ENCODE results near the gene JAML. TPM values are rescaled to one million over a fixed set of nuclear protein-coding genes. Genes with fewer than 3 reads are reported as not detected.

Gene JAML
- total and polyA plus RNA-seq, 2 of the 4 experiments (the other 2 are of a cell fraction) = not detected

GRCh38 chr11:118239509-118240205, 14.8 kb upstream of the JAML start:
- H3K4me3 ChIP-seq (ENCODE audit: insufficient read depth, low read depth, low read length) = no peak overlapping the region
- no peaks in the 10 kb centered on the region for H3K9me1 ChIP-seq (ENCODE audit: insufficient read depth, low read length)
- no peak overlapping the region for H2BK20ac ChIP-seq (ENCODE audit: low read depth, low read length)
- H2AFZ ChIP-seq (replicated peaks; ENCODE audit: low read length, poor library complexity) = no peak overlapping the region
- BruUV-seq (replicated peaks) = no TSS peak
- no peak overlapping the region for H2AK5ac ChIP-seq (ENCODE audit: low read depth, low read length)
- DNase-seq (no peak), ATAC-seq (ENCODE audit: low read depth) (no peak)
- no peak overlapping the region for H3K9ac ChIP-seq (ENCODE audit: low read depth, low read length)
- no peak overlapping the region for H4K91ac ChIP-seq (ENCODE audit: insufficient read depth, low read depth, low read length)
- no peak overlapping the region for H3K14ac ChIP-seq (replicated peaks; ENCODE audit: low read depth, low read length)
- no peak overlapping the region for H3K27ac ChIP-seq (ENCODE audit: insufficient read depth, low read length)
- H3K79me1 ChIP-seq (ENCODE audit: low read depth in 1 of 2, low read length in 2 of 2) = no peaks in the 10 kb centered on the region
- no peak overlapping the region for H2BK120ac ChIP-seq (ENCODE audit: low read depth, low read length)
- H3K18ac ChIP-seq (ENCODE audit: low read depth, low read length) = no peak overlapping the region
- ChIA-PET POLR2A (ENCODE audit: unreplicated experiment) (no interaction called here), CTCF (no interaction called here)
- H3K4me2 ChIP-seq (ENCODE audit: low read depth, low read length) = no peak overlapping the region
- H3K27me3 ChIP-seq (ENCODE audit: control insufficient read depth, insufficient read depth, low read length) = peaks cover 1% of the 10 kb centered on the region; the same call in 1 of the 2 replicates
- H3K9me3 ChIP-seq (ENCODE audit: control insufficient read depth, insufficient read depth, low read length) = no peaks in the 10 kb centered on the region
- no peak overlapping the region for H4K5ac ChIP-seq (ENCODE audit: low read depth, low read length)
- no peak overlapping the region for H2BK5ac ChIP-seq (ENCODE audit: low read depth, low read length, poor library complexity, severe bottlenecking)
- no peak overlapping the region for H4K8ac ChIP-seq (ENCODE audit: low read depth in 2 of 2, low read length in 2 of 2)
- H3K36me3 ChIP-seq (ENCODE audit: control insufficient read depth, insufficient read depth, low read length) = no peaks in the 10 kb centered on the region
- dilution Hi-C loops (cut with HindIII; ENCODE audit: low sequenced_read_pairs, unreplicated experiment) = no loop called here
- H3K23ac ChIP-seq (ENCODE audit: low read depth, low read length) = no peak overlapping the region
- H3K56ac ChIP-seq (ENCODE audit: extremely low read depth, insufficient read depth, low read length) = no peak overlapping the region
- no peak overlapping the region for H3K4ac ChIP-seq (ENCODE audit: low read depth, low read length)
- in situ Hi-C loops (cut with MboI; ENCODE audit: low sequenced_read_pairs) = no loop called here
- no peaks in the 10 kb centered on the region for H3K4me1 ChIP-seq (ENCODE audit: control insufficient read depth, insufficient read depth, low read length)
- H4K20me1 ChIP-seq (ENCODE audit: insufficient read depth, low read length) = no peaks in the 10 kb centered on the region
- H2BK15ac ChIP-seq (ENCODE audit: low read depth, low read length) = no peak overlapping the region
- no CpG with 5 or more reads among the region's 5 CpGs for WGBS, 2 experiments (ENCODE audit: extremely low coverage in 2 of 2, insufficient read length in 1 of 2)
- intact Hi-C loops (cut with micrococcal nuclease) = no loop called here
- TF ChIP-seq MAZ (IDR thresholded peaks at IDR 0.05; ENCODE audit: borderline replicate concordance, low read depth, low read length) (no peak), ELK1 (IDR thresholded peaks at IDR 0.05; ENCODE audit: borderline replicate concordance, low read depth, low read length) (no peak), FOS (IDR thresholded peaks at IDR 0.05; ENCODE audit: low read depth, low read length) (no peak), CHD1 (IDR thresholded peaks at IDR 0.05; ENCODE audit: low read depth, low read length) (no peak), BHLHE40 (IDR thresholded peaks at IDR 0.05; ENCODE audit: low read depth, low read length) (no peak), CEBPB (IDR thresholded peaks at IDR 0.05; ENCODE audit: low read depth, low read length) (no peak), MAFK (IDR thresholded peaks at IDR 0.05; ENCODE audit: low read depth, low read length) (no peak), USF2 (IDR thresholded peaks at IDR 0.05; ENCODE audit: low read depth, low read length) (no peak), MXI1 (IDR thresholded peaks at IDR 0.05; ENCODE audit: borderline replicate concordance, low read depth, low read length) (no peak), SMC3 (IDR thresholded peaks at IDR 0.05; ENCODE audit: low read depth, low read length) (no peak)
- H2AK9ac ChIP-seq (replicated peaks; ENCODE audit: low read depth, low read length, poor library complexity) = no peak overlapping the region
